Stimulated activated CD4-positive, alpha-beta T cell treated with anti-CD3 and anti-CD28 coated beads, TNF-alpha, amount 100 ng/mL, for 4 hours (primary cell): ENCODE measurements around the gene MRPL12.
"Not testable (repeated sequence)": the region's sequence is repeated elsewhere in the genome, so short reads cannot be mapped to it uniquely, and the experiment has no call there.

Experiments
- DNase-seq, 3 experiments: peaks; one replicate each; pipeline ENCODE4 v3.0.0-alpha.2; 2020; ENCODE audit warnings: low read depth in 3 of 3

MRPL12 gene

DNA sequence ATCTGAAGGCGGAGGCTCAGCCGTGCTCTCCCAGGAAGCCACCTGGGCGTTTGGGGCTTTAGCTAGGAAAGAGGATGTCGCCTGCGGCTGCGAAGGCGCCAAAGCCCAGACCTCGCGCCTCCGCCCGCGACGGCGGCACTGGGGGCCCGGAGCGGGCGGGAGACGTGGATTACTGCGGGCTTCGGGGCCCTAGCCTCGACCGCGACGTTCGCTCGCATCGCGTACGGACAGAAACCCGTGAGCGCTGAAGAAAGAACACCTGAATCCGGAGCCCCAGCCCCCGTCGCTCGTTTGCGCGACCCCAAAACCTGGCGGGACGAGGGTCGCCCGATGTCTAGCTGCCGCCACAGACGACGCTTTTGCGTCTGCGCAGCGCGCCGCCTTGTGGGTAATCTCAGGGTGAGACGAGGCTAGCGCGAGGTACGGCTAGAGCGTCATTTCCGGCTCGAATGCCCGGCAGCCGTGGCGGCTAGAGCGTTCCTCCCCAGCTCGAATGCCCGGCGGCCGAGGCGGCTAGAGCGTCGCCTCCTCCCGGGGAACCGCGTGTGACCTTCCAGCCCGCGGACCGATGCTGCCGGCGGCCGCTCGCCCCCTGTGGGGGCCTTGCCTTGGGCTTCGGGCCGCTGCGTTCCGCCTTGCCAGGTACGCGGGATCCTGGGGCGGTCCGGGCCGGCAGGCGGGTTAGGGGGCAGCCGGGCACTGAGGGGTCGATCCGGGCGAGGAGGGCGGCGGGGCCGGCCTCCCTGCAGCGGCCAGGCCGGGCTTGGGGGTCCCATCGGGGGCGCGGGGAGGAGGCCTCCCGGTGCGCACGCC lies at the start of gene MRPL12:
Gene MRPL12 (plus strand): TSS at position 434 of the 813 bp plus-strand sequence. CDS start 135 bp downstream, at position 569.
- peak; percentile 78 to 80 (median 79) for DNase-seq

DNA sequence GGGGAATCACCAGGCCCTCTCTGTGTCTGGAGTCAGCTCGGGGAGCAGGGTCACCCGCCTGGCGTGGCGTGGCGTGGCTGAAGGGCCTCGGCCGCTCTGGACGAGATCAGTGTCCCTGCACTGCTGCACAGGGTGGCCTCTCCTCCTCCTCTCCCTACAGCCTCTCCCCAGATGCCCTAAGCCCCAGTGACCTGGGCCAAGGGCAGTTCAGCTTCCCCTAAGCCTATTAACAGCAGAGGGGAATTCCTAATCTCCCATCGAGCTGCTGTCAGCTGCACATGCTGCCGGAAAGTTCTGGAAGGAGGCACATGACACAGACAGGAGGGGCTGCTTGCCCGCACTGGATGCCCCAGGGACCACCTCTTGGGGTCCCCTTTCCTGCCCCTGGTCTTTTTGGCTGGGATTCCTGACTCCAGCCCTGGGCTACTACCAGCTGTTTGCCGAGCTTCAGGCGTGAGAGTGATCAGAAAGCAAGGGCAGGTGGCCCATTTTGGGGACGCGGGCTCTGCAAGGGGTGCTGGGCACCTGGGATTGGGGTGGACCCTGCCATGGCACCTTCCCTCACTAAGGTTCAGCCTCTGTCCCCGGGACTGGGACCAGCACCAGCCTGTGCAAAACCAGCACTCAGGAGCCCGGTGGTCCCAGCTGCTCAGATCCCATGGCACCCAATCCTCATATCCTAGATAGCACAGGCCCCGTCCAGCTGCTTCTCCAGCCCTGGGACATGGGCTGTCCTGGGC lies 47.6 kb upstream of the MRPL12 start:
- no peak for DNase-seq

DNA sequence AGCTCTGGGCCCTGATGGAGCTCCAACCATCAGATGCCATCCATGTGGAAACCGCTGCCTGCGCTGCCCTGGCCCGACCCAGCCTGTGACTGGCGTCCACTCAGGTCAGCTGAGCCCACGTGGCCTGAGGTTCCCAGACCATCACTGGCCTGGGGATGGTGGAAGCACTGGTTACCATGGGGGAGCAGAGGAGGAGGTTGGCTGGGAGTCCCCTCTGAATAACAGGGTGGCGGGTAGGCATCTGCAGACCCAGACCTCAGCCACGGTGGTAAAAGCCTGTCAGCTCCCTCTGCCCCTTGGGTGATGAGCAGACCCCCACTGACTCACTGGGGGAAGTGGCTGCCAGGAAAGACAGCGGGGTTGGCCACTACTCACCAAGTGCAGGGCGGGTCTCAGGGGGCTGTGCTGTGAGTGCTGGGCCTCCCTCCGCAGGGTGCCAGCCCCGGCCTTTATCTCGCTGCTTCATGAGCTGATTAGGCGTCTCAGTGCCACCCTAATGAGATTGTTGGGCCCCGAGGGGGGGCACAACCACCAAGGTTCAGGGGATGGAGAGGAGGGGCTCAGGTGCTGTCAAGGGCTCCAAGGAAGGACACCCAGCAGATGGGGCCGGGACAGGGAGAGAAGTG lies 46.9 kb upstream of the MRPL12 start, which contains the start of gene PDE6G:
Gene PDE6G (minus strand): TSS at position 425 of the 626 bp plus-strand sequence. CDS start 3,237 bp downstream, outside the sequence.
- no peak for DNase-seq

DNA sequence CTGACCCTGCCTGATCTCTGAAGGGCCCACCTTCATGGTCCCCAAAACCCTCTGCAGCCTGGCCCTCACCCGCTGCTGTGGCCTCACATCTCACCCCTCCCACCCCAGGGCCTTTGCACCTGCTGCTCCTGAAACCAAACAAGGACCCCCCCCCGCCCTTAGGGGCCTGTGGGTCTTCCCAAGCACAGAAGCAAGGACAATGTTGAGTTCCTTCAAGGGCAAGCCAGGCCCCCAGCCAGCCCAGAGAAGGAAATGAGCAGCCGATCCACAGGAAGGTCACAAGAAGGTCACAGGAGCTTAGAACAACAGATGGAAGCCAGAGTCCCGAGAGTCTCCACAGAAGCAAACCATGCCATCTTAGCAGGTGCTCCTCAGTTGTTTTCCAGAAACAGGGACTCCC lies 46.3 kb upstream of the MRPL12 start:
- DNase-seq, result no peak

DNA sequence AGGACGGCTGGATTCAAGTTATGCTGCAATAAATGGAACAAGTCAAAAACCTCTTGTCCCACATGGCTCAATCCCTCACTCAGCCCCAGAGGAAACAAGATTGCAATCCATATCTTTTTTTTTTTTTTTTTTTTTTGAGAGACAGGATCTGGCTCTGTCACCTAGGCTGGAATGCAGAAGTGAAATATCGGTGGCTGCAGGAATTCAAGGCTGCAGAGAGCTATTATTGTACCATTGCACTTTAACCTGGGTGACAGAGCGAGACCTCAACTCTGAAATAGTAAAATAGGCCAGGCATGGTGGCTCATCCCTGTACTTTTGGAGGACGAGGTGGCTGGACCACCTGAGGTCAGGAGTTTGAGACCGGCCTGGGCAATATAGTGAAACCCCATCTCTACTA lies 44.1 kb upstream of the MRPL12 start:
- no peak for DNase-seq

DNA sequence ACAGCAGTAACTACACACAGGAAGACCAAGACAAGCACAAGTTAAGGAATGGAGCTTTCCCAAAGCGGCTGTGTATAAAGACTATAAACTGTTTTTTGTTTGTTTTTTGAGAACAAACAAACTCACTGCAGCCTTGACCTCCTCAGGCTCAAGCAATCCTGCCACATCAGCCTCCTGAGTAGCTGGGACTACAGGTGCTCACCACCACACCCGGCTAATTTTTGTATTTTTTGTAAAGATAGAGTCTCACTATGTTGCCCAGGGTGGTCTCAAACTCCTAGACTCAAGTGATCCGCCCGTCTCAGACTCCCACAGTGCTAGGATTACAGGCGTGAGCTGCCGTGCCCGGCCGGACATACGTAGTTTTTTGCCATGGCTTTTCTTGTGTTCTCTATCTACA lies 42.7 kb upstream of the MRPL12 start:
- no peak for DNase-seq

DNA sequence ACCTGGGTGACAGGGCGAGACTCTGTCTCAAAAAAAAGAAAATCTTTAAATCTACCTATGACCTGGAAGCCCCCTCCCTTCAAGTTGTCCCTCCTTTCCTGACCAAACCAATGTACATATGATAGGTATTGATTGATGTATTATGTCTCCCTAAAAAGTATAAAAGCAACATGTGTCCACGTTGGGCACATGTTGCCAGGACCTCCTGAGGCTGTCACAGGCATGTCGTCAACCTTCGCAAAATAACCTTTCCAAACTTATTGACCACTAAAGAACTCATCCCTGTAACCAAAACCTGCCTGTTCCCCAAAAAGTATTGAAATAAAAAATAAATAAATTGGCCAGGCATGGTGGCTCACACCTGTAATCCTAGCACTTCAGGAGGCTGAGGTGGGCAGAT lies 41.2 kb upstream of the MRPL12 start:
- DNase-seq, result no peak

DNA sequence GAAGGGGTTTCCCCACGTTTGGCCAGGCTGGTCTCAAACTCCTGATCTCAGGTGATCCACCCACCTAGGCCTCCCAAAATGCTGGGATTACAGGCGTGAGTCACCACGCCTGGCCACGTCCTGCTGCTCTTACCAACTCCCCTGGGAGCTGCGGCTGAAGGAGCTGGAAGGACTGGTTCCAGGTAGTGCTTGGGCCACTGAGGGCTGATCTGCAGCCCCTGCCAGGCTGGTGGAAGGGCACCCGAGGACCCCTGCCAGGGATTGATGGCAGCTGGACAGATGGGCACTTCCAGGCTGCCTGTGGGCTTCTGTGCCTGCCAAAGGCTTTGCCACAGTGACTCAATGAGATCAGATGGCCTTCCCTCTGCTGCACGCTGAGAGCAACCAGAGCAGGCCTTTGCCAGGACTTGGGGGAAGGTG lies 39.1 kb upstream of the MRPL12 start:
- DNase-seq, result no peak

DNA sequence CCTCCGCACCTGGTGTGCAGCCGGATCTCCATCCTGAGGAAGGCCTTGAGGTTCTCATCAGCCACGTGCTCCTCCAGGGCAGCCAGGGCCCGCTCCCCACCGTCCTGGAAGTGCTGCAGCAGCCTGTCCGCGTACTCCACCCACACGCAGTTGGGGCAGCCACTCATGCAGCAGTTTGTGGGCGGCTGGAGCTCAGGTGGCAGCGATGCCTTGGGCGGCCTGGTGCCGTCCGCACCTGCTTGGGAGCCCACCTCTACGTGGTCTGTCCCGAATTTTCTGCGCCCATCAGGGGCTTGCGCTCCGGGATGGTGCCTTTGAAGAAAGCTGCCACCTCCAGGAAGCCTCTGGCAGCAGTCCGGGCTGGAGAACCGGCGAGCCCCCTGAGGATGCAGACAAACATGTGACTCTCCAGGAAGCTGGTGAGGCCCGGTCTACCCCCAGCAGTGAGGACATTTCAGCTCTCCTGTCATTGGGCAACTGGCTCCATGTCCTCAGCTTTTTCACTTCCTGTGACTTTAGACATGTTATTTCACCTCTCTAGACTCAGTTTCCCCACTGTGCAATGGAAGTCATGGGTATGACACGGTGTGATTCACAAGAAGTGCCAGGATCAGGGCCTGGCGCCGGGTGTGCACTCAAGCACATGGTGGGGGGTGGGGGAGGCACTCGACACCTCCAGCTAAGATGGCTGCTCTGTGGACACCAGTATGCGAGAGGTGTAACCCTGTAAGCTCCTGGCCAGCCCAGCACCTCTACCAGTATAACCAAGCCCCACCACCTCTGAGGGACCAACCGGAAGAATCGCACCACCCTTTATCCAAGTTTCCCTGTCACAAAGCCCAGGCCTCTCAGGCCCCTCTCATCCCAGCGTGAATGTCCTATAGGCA lies 37.7 kb upstream of the MRPL12 start:
- peak; percentile 48 to 54 (median 53) for DNase-seq

DNA sequence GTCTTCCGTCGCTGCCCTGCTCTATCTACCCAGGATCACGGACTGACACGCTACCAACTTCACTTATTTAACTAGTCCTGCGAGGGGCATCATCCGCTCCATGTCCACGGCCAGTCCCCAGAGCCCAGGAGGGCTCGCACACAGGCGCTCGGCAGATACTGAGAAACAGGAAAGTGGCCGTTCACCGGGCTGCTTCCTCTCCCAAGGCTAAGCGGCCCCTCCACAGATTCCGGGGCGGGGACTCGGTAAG lies 37.1 kb upstream of the MRPL12 start:
- DNase-seq, result peak in 1 of 3 experiments; percentile 22

DNA sequence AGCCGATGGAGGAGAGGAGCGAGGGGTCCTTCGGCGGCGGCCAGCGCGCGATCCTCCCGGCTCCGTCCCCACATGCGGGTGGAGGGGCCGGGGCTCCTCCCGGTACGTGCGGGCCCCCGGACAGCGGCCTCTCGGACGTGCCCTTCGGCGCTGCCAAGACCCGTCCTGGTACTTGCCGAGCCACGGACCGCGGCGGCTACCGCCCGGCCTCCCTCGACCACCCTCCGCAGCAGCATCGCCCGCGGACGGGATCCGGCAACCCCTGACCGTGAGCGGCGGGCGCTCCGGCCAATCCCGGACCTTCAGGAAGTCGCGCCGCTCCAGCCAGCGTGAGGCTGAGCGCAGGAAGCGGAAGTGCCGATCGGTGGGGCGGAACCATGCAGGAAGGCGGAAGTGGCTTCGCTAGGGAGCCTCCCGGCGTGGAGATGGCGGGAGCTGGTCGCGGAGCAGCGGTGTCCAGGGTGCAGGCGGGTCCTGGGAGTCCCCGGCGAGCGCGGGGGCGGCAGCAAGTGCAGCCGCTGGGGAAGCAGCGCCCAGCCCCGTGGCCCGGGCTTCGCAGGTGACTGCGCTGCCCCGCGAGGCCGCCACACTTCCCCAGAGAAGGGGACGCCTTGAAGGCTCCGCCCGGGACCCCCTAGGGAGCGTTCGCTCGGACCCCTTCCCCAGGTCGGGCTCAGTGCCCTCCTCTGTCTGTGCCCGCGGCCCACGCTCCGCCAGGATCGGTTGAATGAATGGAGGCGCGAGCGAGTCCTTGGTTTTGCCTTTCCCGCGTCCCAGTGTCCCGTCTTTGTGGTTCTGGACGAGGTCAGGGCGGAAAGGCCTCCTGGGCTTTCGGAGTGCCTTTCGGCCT lies 36.6 kb upstream of the MRPL12 start, which contains the start of the genes CCDC137 and OXLD1:
Gene CCDC137 (plus strand): TSS at position 396 of the 850 bp plus-strand sequence. CDS start 30 bp downstream, at position 426.
Gene OXLD1 (minus strand): TSS at position 264 of the 850 bp plus-strand sequence. CDS start 28 bp downstream, at position 236.
- peak; percentile 81 to 82 (median 82) for DNase-seq

DNA sequence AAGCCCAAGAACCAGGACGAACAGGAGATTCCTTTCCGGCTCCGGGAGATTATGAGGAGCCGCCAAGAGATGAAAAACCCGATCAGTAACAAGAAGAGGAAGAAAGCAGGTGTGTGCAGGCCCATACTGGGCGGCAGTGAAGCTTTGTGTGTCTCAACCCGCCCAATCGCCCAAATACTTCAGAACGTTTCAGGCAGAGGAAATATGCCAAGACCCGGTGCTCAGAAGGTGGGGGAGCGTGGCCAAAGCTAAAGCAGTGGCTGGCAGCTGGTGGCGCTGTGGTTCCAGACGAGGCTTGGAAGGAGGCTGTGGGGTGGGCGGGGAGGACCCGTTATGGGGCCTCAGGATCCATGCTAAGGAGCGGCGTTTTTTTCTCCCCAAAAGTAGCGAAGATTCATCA lies 35.4 kb upstream of the MRPL12 start:
- DNase-seq, result no peak

DNA sequence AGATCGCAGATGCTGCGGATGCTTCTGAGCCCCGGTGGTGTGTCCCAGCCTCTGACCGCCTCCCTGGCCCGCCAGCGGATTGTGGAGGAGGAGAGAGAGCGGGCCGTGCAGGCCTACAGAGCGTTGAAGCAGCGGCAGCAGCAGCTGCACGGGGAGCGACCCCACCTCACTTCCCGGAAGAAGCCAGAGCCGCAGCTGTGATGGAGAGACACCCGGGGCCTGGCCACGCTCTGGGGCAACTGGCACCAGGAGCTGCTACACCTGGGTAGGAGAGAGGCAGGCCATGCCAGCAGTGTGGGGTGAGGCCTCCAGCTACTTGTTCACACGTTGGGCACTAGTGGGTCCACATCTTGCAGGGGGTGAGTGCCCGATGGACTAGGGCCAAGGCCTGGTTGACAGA lies 30.7 kb upstream of the MRPL12 start:
- DNase-seq, result no peak

DNA sequence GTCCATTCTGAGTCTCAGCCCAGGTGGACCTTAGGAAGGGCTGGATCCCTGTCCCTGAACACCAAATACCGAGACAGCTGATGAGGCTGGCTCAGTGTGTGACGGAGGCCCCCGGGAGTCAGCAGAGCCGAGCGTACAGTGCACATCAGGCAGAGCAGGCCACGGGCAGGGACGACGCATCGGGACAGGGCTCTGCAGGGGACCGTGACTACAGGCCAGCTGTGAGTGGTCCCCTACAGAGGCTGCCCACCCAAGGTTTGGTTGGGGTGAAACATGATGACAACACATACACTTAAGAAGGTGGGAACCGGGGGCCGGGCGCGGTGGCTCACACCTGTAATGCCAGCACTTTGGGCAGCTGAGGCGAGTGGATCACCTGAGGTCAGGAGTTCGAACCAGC lies 30.2 kb upstream of the MRPL12 start:
- no peak for DNase-seq

DNA sequence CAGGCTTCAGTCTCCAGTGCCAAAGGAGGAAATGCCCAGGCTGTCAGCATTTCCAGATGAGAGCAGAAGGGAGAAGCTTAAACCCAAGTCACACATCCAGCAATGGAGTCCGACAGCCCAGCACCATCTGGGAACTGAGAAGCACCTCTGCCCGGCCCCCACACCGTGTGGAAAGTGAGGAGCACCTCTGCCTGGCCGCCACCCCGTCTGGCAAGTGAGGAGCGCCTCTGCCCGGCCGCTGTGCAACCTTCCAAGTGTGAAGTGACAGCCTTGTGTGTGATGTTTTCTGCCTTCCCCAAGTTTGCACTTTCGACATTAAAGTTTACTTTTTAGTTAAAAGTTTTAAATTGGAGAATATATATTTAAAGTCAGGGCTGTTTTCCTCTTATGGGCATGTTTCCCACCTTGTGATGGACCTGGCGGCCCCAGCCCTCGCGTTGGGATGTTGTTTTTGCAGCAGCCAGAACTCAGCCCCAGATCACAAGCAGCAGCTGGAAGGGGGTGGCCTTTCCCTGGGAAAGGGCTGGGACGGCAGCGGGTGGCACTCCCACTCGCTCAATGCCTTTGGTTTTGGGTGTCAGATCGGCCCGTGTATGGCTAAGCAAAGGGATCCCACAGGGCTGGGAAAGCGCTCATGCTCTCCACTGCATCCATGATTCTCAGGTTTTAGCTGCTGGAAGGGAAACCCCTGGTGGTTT lies 29.5 kb upstream of the MRPL12 start:
- no peak for DNase-seq

DNA sequence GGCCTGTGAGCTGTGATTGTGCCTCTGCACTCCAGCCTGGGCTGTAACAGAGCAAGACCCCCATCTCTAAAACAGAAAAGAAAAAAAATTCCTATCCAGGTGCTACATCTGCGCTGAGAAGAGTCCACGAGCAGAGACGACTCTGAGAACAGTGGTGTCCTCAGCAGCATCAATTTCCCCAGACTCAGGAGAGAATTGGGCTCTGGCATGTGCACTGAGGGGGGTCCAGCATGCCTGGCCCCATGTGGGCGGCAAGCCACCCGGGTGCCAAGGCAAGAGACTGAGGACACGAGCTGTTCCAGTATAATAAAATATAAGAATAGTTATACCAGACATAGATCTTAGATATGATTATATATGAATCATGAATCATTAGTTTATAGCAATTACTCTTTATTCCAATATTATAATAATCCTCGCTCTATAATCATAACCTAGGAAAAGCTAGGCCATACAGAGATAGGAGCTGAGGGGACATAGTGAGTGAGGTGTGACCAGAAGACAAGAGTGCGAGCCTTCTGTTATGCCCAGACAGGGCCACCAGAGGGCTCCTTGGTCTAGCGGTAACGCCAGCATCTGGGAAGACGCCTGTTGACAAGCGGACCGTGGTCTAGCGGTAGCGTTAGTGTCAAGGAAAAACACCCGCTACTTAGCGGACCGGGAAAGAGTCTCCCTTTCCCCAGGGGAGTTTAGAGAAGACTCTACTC lies 27.5 kb upstream of the MRPL12 start:
- DNase-seq, result not testable (repeated sequence)

DNA sequence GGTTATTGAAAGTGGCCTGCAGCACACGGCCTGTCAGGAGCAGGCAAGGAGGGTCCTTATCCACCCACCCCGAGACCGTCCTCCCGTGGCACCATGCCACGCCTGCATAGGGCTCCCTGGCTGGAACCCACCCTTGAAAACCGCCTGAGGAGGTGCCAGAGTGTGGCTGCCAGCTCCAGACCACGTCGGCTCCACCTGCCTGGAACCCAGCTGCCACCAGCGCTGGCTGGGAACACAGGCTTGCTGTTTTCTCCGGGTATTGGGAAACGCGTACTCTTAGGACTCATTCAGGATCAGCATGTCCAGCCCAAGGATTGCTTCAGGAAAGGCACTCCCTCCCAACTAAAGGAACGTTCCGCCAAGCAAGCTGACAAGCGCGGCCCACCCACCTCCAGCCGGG lies 26.3 kb upstream of the MRPL12 start:
- no peak for DNase-seq

DNA sequence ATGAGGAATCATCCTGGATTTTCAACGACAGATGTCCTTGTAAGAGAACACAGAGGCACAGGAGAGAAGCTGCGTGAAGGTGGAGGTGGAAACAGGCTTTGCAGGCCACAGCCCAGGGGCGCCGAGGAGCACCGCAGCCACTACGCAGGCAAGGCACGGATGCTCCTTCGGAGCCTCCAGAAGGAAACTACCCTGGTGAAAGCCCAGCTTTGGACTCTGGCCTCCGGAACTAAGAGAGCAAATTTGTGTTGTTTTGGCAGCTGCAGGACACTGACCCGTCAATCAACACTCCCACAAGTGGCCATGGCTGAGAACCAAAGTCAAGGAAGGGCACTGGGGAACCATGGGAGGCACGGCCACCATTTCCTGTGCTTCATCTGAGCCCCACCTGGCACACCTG lies 23.0 kb upstream of the MRPL12 start:
- no peak for DNase-seq

DNA sequence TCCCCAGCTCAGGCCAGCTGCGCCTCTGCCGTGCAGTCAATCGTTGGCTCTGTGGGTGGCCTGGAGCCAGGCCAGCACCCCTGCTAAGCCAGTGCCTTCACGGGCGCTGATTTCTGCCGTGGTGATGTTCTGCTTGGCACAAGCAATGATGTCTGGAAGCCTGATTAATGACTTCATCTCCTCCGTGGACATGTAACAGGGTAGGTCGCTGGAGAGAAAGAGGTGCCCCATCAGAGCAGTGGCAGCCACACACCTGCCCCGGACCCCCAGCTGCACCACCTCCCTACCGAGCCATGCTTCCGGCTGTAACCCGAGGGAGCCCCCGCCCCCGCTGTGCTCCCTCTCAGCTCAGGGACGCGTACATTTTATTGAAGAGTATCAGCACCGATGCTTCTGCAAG lies 21.5 kb upstream of the MRPL12 start:
- DNase-seq, result no peak
